ENCODE results near the gene TCF23.
A peak's percentile ranks its signal among the peaks of the same experiment; 100 is the strongest.
"Not testable (repeated sequence)": the region's sequence is repeated elsewhere in the genome, so short reads cannot be mapped to it uniquely, and the experiment has no call there.

TCF23 gene

DNA sequence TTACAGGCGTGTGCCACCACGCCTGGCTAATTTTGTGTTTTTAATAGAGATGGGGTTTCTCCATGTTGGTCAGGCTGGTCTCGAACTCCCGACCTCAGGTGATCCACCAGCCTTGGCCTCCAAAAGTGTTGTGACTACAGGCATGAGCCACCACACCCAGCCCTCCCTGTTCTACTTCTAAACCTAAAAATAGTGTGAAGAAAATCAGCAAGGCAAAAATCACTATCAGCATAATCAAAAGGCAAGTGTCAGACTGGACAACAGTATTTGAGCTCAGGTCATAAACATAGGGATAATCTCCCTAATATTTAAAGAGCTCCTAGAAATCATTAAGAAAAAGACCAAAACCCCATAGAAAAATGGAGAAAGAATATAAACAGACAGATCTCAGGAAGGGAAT lies 27.0 kb downstream of the TCF23 start:
- H3K4ac ChIP-seq (ENCODE audit: low read depth in 1 of 2, low read length in 2 of 2); H2AFZ ChIP-seq (ENCODE audit: low read depth, low read length); H4K91ac ChIP-seq (ENCODE audit: low read length); H2BK5ac ChIP-seq (ENCODE audit: low read depth, low read length, poor library complexity, severe bottlenecking); H4K8ac ChIP-seq (ENCODE audit: low read length); H3K4me1 ChIP-seq (ENCODE audit: control insufficient read depth, insufficient read depth, low read depth, low read length); H3K79me1 ChIP-seq (replicated peaks; ENCODE audit: low read length, poor library complexity, severe bottlenecking); H3K27ac ChIP-seq (ENCODE audit: low read length, poor library complexity, severe bottlenecking); H3K36me3 ChIP-seq (ENCODE audit: control insufficient read depth in 1 of 2, insufficient read depth in 2 of 2, low read depth in 1 of 2, low read length in 2 of 2); DNase-seq; H3K9ac ChIP-seq (ENCODE audit: low read length); H2BK120ac ChIP-seq (ENCODE audit: low read depth, low read length); H3K14ac ChIP-seq (ENCODE audit: low read length in 2 of 2); H3K4me2 ChIP-seq (ENCODE audit: low read length, poor library complexity, severe bottlenecking); H3K23ac ChIP-seq (ENCODE audit: low read length in 2 of 2); H3K4me3 ChIP-seq (ENCODE audit: insufficient read depth in 1 of 2, low read depth in 1 of 2, low read length in 2 of 2); H2AK5ac ChIP-seq (ENCODE audit: low read length, severe bottlenecking); H3K18ac ChIP-seq (ENCODE audit: low read depth in 1 of 2, low read length in 2 of 2); H3K9me3 ChIP-seq (ENCODE audit: control insufficient read depth, low read length); H2BK15ac ChIP-seq (ENCODE audit: low read depth, poor library complexity, severe bottlenecking); H2BK12ac ChIP-seq (ENCODE audit: low read length in 2 of 2): not testable (repeated sequence)
- WGBS = 70% methylated on average over 3 of the region's 4 CpGs
- peaks cover 0 to 59% of the 10 kb centered on the region in 2 experiments for H3K27me3 ChIP-seq (ENCODE audit: control insufficient read depth in 1 of 2, insufficient read depth in 1 of 2, low read length in 2 of 2)

- Histone ChIP-seq H2BK120ac (ENCODE audit: low read depth, low read length) (no peak overlapping the region), H2BK5ac (ENCODE audit: low read depth, low read length, poor library complexity, severe bottlenecking) (no peak overlapping the region), H4K91ac (ENCODE audit: low read length) (no peak overlapping the region), H3K4me2 (ENCODE audit: low read length, poor library complexity, severe bottlenecking) (no peak overlapping the region), H4K8ac (ENCODE audit: low read length) (no peak overlapping the region), H2AK5ac (ENCODE audit: low read length, severe bottlenecking) (no peak overlapping the region), H3K23ac (ENCODE audit: low read length in 2 of 2) (no peak overlapping the region), H2AFZ (ENCODE audit: low read depth, low read length) (no peak overlapping the region), H3K9me3 (ENCODE audit: control insufficient read depth, low read length) (no peaks in the 10 kb centered on the region), H2BK15ac (ENCODE audit: low read depth, poor library complexity, severe bottlenecking) (no peak overlapping the region), H3K27ac (ENCODE audit: low read length, poor library complexity, severe bottlenecking) (no peak overlapping the region), H3K4me1 (ENCODE audit: control insufficient read depth, insufficient read depth, low read depth, low read length) (peaks cover 1% of the 10 kb centered on the region), H3K4me3 (ENCODE audit: insufficient read depth in 1 of 2, low read depth in 1 of 2, low read length in 2 of 2) (no peak overlapping the region), H2BK12ac (ENCODE audit: low read length in 2 of 2) (no peak overlapping the region), H3K36me3 (ENCODE audit: control insufficient read depth in 1 of 2, insufficient read depth in 2 of 2, low read depth in 1 of 2, low read length in 2 of 2) (no peaks in the 10 kb centered on the region), H3K14ac (ENCODE audit: low read length in 2 of 2) (no peak overlapping the region), H3K18ac (ENCODE audit: low read depth in 1 of 2, low read length in 2 of 2) (no peak overlapping the region), H3K79me1 (replicated peaks; ENCODE audit: low read length, poor library complexity, severe bottlenecking) (no peaks in the 10 kb centered on the region), H3K9ac (ENCODE audit: low read length) (no peak overlapping the region), H3K27me3 (ENCODE audit: control insufficient read depth in 1 of 2, insufficient read depth in 1 of 2, low read length in 2 of 2) (peaks cover 0 to 50% of the 10 kb centered on the region in 2 experiments), H3K4ac (ENCODE audit: low read depth in 1 of 2, low read length in 2 of 2) (no peak overlapping the region)
- WGBS = 94% methylated on average over 15 of the region's 15 CpGs
- DNase-seq = no peak
These were observed 28.9 kb downstream of the TCF23 start for GRCh38 chr2:27177441-27178351.

DNA sequence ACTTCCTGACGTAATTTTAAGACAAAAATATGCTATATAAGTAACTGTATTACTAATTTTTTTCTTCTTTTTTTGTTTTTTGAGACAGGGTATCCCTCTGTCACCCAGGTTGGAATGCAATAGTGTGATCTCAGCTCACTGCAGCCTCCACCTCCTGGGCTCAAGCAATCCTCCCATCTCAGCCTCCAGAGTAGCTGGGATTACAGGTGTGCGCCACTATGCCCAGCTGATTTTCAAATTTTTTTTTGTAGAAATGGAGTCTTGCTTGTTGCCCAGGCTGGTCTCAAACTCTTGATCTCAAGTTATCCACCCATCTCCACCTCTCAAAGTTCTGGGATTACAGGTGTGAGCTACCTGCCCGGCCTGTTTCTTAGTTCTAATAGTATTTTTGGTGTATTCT lies 29.7 kb downstream of the TCF23 start:
- Histone ChIP-seq H4K91ac (ENCODE audit: low read length) (no peak overlapping the region), H3K14ac (ENCODE audit: low read length in 2 of 2) (no peak overlapping the region), H2BK12ac (ENCODE audit: low read length in 2 of 2) (no peak overlapping the region), H4K8ac (ENCODE audit: low read length) (no peak overlapping the region), H3K4me3 (ENCODE audit: insufficient read depth in 1 of 2, low read depth in 1 of 2, low read length in 2 of 2) (no peak overlapping the region), H3K9me3 (ENCODE audit: control insufficient read depth, low read length) (no peaks in the 10 kb centered on the region), H3K4me1 (ENCODE audit: control insufficient read depth, insufficient read depth, low read depth, low read length) (peaks cover 1% of the 10 kb centered on the region), H2BK120ac (ENCODE audit: low read depth, low read length) (no peak overlapping the region), H2AK5ac (ENCODE audit: low read length, severe bottlenecking) (no peak overlapping the region), H3K27me3 (ENCODE audit: control insufficient read depth in 1 of 2, insufficient read depth in 1 of 2, low read length in 2 of 2) (peaks cover 0 to 42% of the 10 kb centered on the region in 2 experiments), H2BK15ac (ENCODE audit: low read depth, poor library complexity, severe bottlenecking) (no peak overlapping the region), H2BK5ac (ENCODE audit: low read depth, low read length, poor library complexity, severe bottlenecking) (no peak overlapping the region), H3K18ac (ENCODE audit: low read depth in 1 of 2, low read length in 2 of 2) (no peak overlapping the region), H3K36me3 (ENCODE audit: control insufficient read depth in 1 of 2, insufficient read depth in 2 of 2, low read depth in 1 of 2, low read length in 2 of 2) (no peaks in the 10 kb centered on the region), H3K4me2 (ENCODE audit: low read length, poor library complexity, severe bottlenecking) (no peak overlapping the region), H3K4ac (ENCODE audit: low read depth in 1 of 2, low read length in 2 of 2) (no peak overlapping the region), H3K27ac (ENCODE audit: low read length, poor library complexity, severe bottlenecking) (no peak overlapping the region), H3K9ac (ENCODE audit: low read length) (no peak overlapping the region), H2AFZ (ENCODE audit: low read depth, low read length) (no peak overlapping the region), H3K23ac (ENCODE audit: low read length in 2 of 2) (no peak overlapping the region), H3K79me1 (replicated peaks; ENCODE audit: low read length, poor library complexity, severe bottlenecking) (no peaks in the 10 kb centered on the region)
- no peak for DNase-seq
- 100% methylated on average over 1 of the region's 3 CpGs for WGBS

DNA sequence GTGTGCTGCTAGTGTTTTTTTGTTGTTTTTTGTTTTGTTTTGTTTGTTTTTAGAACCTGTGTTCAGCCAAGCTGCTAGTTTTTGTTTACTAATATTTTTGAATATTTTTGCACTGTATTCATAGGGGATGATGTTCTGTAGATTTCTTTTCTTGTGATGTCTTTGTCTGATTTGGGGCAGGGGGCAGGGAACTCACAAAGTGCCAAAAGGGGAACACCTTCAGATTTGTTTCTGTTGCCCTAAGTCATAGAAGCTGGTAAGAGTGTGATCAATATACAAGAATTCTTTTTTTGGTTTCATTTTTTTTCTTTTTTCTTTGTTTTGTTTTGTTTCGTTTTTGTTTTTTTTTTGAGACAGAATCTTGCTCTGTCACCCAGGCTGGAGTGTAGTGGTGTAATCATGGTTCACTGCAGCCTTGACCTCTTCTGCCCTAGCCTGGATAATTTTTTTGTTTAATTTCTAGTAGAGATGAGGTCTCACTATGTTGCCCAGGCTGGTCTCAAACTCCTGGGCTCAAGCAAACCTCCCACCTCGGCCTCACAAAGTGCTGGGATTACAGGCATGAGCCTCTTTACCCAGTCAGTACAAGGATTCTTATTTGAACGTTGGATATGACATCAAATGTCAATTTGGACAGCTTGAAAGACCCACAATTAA lies 30.7 kb downstream of the TCF23 start:
- Histone ChIP-seq H3K4me1 (ENCODE audit: control insufficient read depth, insufficient read depth, low read depth, low read length) (peaks cover 1% of the 10 kb centered on the region), H4K91ac (ENCODE audit: low read length) (no peak overlapping the region), H2BK5ac (ENCODE audit: low read depth, low read length, poor library complexity, severe bottlenecking) (no peak overlapping the region), H3K27me3 (ENCODE audit: control insufficient read depth in 1 of 2, insufficient read depth in 1 of 2, low read length in 2 of 2) (peaks cover 0 to 38% of the 10 kb centered on the region in 2 experiments), H2BK15ac (ENCODE audit: low read depth, poor library complexity, severe bottlenecking) (no peak overlapping the region), H4K8ac (ENCODE audit: low read length) (no peak overlapping the region), H3K14ac (ENCODE audit: low read length in 2 of 2) (no peak overlapping the region), H2BK12ac (ENCODE audit: low read length in 2 of 2) (no peak overlapping the region), H2AK5ac (ENCODE audit: low read length, severe bottlenecking) (no peak overlapping the region), H2BK120ac (ENCODE audit: low read depth, low read length) (no peak overlapping the region), H3K18ac (ENCODE audit: low read depth in 1 of 2, low read length in 2 of 2) (no peak overlapping the region), H3K4me2 (ENCODE audit: low read length, poor library complexity, severe bottlenecking) (no peak overlapping the region), H3K23ac (ENCODE audit: low read length in 2 of 2) (no peak overlapping the region), H2AFZ (ENCODE audit: low read depth, low read length) (no peak overlapping the region), H3K9ac (ENCODE audit: low read length) (peak overlapping the region; percentile 77), H3K4me3 (ENCODE audit: insufficient read depth in 1 of 2, low read depth in 1 of 2, low read length in 2 of 2) (no peak overlapping the region), H3K27ac (ENCODE audit: low read length, poor library complexity, severe bottlenecking) (no peak overlapping the region), H3K36me3 (ENCODE audit: control insufficient read depth in 1 of 2, insufficient read depth in 2 of 2, low read depth in 1 of 2, low read length in 2 of 2) (no peaks in the 10 kb centered on the region), H3K9me3 (ENCODE audit: control insufficient read depth, low read length) (no peaks in the 10 kb centered on the region), H3K79me1 (replicated peaks; ENCODE audit: low read length, poor library complexity, severe bottlenecking) (no peaks in the 10 kb centered on the region), H3K4ac (ENCODE audit: low read depth in 1 of 2, low read length in 2 of 2) (no peak overlapping the region)
- 69% methylated on average over 3 of the region's 3 CpGs for WGBS
- no peak for DNase-seq
